RCC 7860 (cell line): ENCODE data around the gene ADAP1.
A peak's percentile ranks its signal among the peaks of the same experiment; 100 is the strongest.
"Not testable (repeated sequence)": the region's sequence is repeated elsewhere in the genome, so short reads cannot be mapped to it uniquely, and the experiment has no call there.

Source experiments
- DNase-seq: peaks from one replicate; pipeline ENCODE4 v3.0.0-alpha.2; 2015; ENCODE audit warnings: low spot score
- FAIRE-seq: peaks from 2 replicates; lab custom pipeline; 2012; peaks lifted over from hg19 to GRCh38; lab: Jason Lieb, UNC

ADAP1 gene

GRCh38 chr7:911791-912480, 42.5 kb downstream of the ADAP1 start:
- no peak for FAIRE-seq

GRCh38 chr7:910931-911431, 43.5 kb downstream of the ADAP1 start:
- no peak for DNase-seq
- FAIRE-seq, result no peak

More at GRCh38 chr7:911791-912480, 42.5 kb downstream of the ADAP1 start:
- no peak for DNase-seq

- DNase-seq (no peak), FAIRE-seq (no peak)
Observed at GRCh38 chr7:910441-910861, 44.0 kb downstream of the ADAP1 start.

- FAIRE-seq (no peak), DNase-seq (no peak)
Observed at GRCh38 chr7:909358-910329, 44.8 kb downstream of the ADAP1 start.

- DNase-seq, FAIRE-seq: not testable (repeated sequence)
Observed at GRCh38 chr7:908591-909357, 45.7 kb downstream of the ADAP1 start.

- no peak for DNase-seq
- no peak for FAIRE-seq
Observed at GRCh38 chr7:908159-908581, 46.3 kb downstream of the ADAP1 start.

- FAIRE-seq (no peak), DNase-seq (no peak)
Observed at GRCh38 chr7:907158-907980, 47.1 kb downstream of the ADAP1 start.

GRCh38 chr7:906776-907157, 47.7 kb downstream of the ADAP1 start:
- no peak for FAIRE-seq

GRCh38 chr7:904847-905246, 49.6 kb downstream of the ADAP1 start:
- FAIRE-seq (no peak), DNase-seq (no peak)

More at GRCh38 chr7:906776-907157, 47.7 kb downstream of the ADAP1 start:
- DNase-seq, result no peak

- no peak for DNase-seq
- no peak for FAIRE-seq
Observed at GRCh38 chr7:903921-904755, 50.3 kb downstream of the ADAP1 start.

GRCh38 chr7:902996-903395, 51.5 kb downstream of the ADAP1 start:
- no peak for FAIRE-seq
- DNase-seq, result no peak

- DNase-seq (peak; percentile 58), FAIRE-seq (no peak)
Observed at GRCh38 chr7:901388-902154, 52.9 kb downstream of the ADAP1 start.

- DNase-seq, result no peak
- FAIRE-seq, result no peak
Observed at GRCh38 chr7:901041-901387, 53.5 kb downstream of the ADAP1 start.

- DNase-seq (no peak), FAIRE-seq (no peak)
Observed at GRCh38 chr7:900331-901040, 54.0 kb downstream of the ADAP1 start.

GRCh38 chr7:899806-900205, 54.7 kb downstream of the ADAP1 start:
- no peak for FAIRE-seq

GRCh38 chr7:898855-899681, 55.4 kb downstream of the ADAP1 start:
- no peak for FAIRE-seq

More at GRCh38 chr7:899806-900205, 54.7 kb downstream of the ADAP1 start:
- no peak for DNase-seq

GRCh38 chr7:898460-898854, 56.0 kb downstream of the ADAP1 start:
- FAIRE-seq (no peak), DNase-seq (no peak)

More at GRCh38 chr7:898855-899681, 55.4 kb downstream of the ADAP1 start:
- no peak for DNase-seq
